Measurements from ENCODE around the gene ATP8B3. TPM values are rescaled to one million over a fixed set of nuclear protein-coding genes. Genes with fewer than 3 reads are reported as not detected.

The ATP8B3 gene
- total and polyA plus RNA-seq, 9 of the 15 experiments (the other 6 are each of a cell fraction or from before 2014, with no cell fraction given): 1.2 to 12.3 (median 3.8) TPM

DNA sequence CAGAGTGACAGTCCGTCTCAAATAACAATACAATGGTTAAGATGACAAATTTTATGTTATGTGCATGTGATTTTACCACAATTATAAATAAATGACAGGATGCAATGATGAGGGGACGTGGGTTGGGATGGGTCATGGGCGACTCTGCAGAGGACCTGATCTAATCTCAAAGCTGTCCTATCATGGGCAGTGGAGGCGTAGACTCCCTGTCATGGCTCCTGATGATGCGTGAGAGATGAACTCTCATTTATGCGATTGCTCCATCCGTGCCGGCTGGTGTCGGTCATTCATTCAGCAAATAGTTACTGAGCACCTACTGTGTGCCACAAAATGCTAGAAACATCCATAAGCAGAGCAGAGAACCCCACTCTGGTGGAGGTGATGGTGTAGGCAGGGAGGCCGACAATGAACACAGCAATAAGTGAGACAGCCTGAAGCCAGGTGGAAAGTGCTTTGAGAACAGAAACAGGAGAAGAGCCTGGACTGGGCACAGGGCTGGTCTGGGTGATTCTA, 37.9 kb upstream of the ATP8B3 start:
- DNase-seq (ENCODE audit: extremely low read depth in 1 of 4, low spot score in 3 of 4) (no peak), ATAC-seq (no peak), FAIRE-seq (peak; percentile 68)
- Histone ChIP-seq H3K27me3 (ENCODE audit: control insufficient read depth in 2 of 2, insufficient read depth in 2 of 2, low read length in 2 of 2) (no peaks in the 10 kb centered on the region), H3K27ac (ENCODE audit: extremely low read depth, low read depth, low read length) (no peak overlapping the region; the same call in 2 of the 3 replicates), H3K4me3 (no peak overlapping the region), H3K9ac (ENCODE audit: insufficient read depth in 1 of 2, low read depth in 2 of 2, low read length in 2 of 2) (peak overlapping the region in 1 of 2 experiments; percentile 56; a peak in 1 of 4 replicates), H3K9me3 (replicated peaks; ENCODE audit: control insufficient read depth, insufficient read depth, low read depth, low read length) (no peaks in the 10 kb centered on the region), H4K20me1 (replicated peaks; ENCODE audit: control insufficient read depth, insufficient read depth, low read length) (peaks cover 30% of the 10 kb centered on the region), H3K9me1 (ENCODE audit: control insufficient read depth, insufficient read depth, low read length) (no peaks in the 10 kb centered on the region), H3K36me3 (ENCODE audit: control insufficient read depth, insufficient read depth, low read length) (peaks cover 55% of the 10 kb centered on the region), H2AFZ (ENCODE audit: low read depth, low read length) (no peak overlapping the region), H3K4me1 (replicated peaks in 1 of 2; ENCODE audit: control insufficient read depth in 2 of 2, insufficient read depth in 2 of 2, low read length in 2 of 2) (peaks cover 39 to 83% of the 10 kb centered on the region in 2 experiments), H3K79me2 (ENCODE audit: control insufficient read depth, insufficient read depth, low read length) (peaks cover 83% of the 10 kb centered on the region), H3K4me2 (ENCODE audit: insufficient read depth, low read length) (no peak overlapping the region)
- ChIA-PET CTCF (ENCODE audit: low intra/inter-chr PET ratio) (no interaction called here), POLR2A (interaction anchor here (0.6 to 1.2 kb wide), 3 partner anchors 11 to 761 kb away, joined by 3 read pairs; no protein-coding TSS in a partner anchor)
- intact Hi-C loops (cut with micrococcal nuclease): no loop called here
- in situ Hi-C loops (cut with MboI): no loop called here
- TF ChIP-seq, protein P1, sequence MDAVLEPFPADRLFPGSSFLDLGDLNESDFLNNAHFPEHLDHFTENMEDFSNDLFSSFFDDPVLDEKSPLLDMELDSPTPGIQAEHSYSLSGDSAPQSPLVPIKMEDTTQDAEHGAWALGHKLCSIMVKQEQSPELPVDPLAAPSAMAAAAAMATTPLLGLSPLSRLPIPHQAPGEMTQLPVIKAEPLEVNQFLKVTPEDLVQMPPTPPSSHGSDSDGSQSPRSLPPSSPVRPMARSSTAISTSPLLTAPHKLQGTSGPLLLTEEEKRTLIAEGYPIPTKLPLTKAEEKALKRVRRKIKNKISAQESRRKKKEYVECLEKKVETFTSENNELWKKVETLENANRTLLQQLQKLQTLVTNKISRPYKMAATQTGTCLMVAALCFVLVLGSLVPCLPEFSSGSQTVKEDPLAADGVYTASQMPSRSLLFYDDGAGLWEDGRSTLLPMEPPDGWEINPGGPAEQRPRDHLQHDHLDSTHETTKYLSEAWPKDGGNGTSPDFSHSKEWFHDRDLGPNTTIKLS (IDR thresholded peaks at IDR 0.05; ENCODE audit: borderline replicate concordance, low read depth): no peak
- peak; percentile 81 for TF ChIP-seq ZKSCAN1 (IDR thresholded peaks at IDR 0.05; ENCODE audit: low read depth, low read length)
- 62% methylated on average over 10 of the region's 10 CpGs for WGBS (ENCODE audit: insufficient coverage, low coverage, missing lambda C conversion rate)
- no TSS peak for BruUV-seq (replicated peaks)

DNA sequence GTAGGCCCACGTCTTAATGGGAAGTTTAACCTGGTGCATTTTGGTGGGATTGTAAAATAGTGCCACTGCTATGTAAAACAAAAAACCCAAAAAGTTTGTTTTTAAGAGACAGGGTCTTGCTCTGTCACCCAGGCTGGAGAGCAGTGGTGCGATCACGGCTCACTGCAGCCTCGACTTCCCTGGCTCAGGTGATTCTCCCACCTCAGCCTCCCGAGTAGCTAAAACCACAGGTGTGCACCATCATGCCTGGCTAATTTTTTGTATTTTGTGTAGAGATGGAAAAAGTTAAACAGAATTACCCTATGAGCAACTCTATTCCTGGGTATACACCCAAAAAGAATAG, 37.0 kb upstream of the ATP8B3 start:
- H3K27me3 ChIP-seq (ENCODE audit: control insufficient read depth in 2 of 2, insufficient read depth in 2 of 2, low read length in 2 of 2): no peaks in the 10 kb centered on the region
- H4K20me1 ChIP-seq (replicated peaks; ENCODE audit: control insufficient read depth, insufficient read depth, low read length): peaks cover 33% of the 10 kb centered on the region
- no peaks in the 10 kb centered on the region for H3K9me3 ChIP-seq (replicated peaks; ENCODE audit: control insufficient read depth, insufficient read depth, low read depth, low read length)
- BruUV-seq (replicated peaks): no TSS peak
- H3K4me2 ChIP-seq (ENCODE audit: insufficient read depth, low read length): 0 out of 2 replicates have a peak overlapping the region, but pooled peaks have one; percentile 99
- in situ Hi-C loops (cut with MboI): no loop called here
- peaks cover 32 to 83% of the 10 kb centered on the region in 2 experiments for H3K4me1 ChIP-seq (replicated peaks in 1 of 2; ENCODE audit: control insufficient read depth in 2 of 2, insufficient read depth in 2 of 2, low read length in 2 of 2)
- H3K9me1 ChIP-seq (ENCODE audit: control insufficient read depth, insufficient read depth, low read length): no peaks in the 10 kb centered on the region
- FAIRE-seq: no peak
- WGBS (ENCODE audit: insufficient coverage, low coverage, missing lambda C conversion rate): 24% methylated on average over 5 of the region's 5 CpGs
- no peak overlapping the region for H3K4me3 ChIP-seq
- peaks cover 59% of the 10 kb centered on the region for H3K36me3 ChIP-seq (ENCODE audit: control insufficient read depth, insufficient read depth, low read length)
- POLR2A ChIA-PET: interaction anchor here (0.6 to 1.2 kb wide), 4 partner anchors 8 to 762 kb away, joined by 3 read pairs; no protein-coding TSS in a partner anchor
- H3K27ac ChIP-seq (ENCODE audit: extremely low read depth, low read depth, low read length): peak overlapping the region; percentile 100; the same call in 1 of the 3 replicates
- DNase-seq (ENCODE audit: extremely low read depth in 1 of 4, low spot score in 3 of 4): no peak
- peak overlapping the region in 1 of 2 experiments; percentile 99; a peak in 1 of 4 replicates for H3K9ac ChIP-seq (ENCODE audit: insufficient read depth in 1 of 2, low read depth in 2 of 2, low read length in 2 of 2)
- H3K79me2 ChIP-seq (ENCODE audit: control insufficient read depth, insufficient read depth, low read length): peaks cover 83% of the 10 kb centered on the region
- intact Hi-C loops (cut with micrococcal nuclease): no loop called here
- no peak overlapping the region for H2AFZ ChIP-seq (ENCODE audit: low read depth, low read length)
- CTCF ChIA-PET (ENCODE audit: low intra/inter-chr PET ratio): no interaction called here
- no peak for ATAC-seq
- TF ChIP-seq, protein P2, sequence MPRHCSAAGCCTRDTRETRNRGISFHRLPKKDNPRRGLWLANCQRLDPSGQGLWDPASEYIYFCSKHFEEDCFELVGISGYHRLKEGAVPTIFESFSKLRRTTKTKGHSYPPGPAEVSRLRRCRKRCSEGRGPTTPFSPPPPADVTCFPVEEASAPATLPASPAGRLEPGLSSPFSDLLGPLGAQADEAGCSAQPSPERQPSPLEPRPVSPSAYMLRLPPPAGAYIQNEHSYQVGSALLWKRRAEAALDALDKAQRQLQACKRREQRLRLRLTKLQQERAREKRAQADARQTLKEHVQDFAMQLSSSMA (CRISPR knock-in tag; IDR thresholded peaks at IDR 0.05): no peak
- TF ChIP-seq, protein P3, sequence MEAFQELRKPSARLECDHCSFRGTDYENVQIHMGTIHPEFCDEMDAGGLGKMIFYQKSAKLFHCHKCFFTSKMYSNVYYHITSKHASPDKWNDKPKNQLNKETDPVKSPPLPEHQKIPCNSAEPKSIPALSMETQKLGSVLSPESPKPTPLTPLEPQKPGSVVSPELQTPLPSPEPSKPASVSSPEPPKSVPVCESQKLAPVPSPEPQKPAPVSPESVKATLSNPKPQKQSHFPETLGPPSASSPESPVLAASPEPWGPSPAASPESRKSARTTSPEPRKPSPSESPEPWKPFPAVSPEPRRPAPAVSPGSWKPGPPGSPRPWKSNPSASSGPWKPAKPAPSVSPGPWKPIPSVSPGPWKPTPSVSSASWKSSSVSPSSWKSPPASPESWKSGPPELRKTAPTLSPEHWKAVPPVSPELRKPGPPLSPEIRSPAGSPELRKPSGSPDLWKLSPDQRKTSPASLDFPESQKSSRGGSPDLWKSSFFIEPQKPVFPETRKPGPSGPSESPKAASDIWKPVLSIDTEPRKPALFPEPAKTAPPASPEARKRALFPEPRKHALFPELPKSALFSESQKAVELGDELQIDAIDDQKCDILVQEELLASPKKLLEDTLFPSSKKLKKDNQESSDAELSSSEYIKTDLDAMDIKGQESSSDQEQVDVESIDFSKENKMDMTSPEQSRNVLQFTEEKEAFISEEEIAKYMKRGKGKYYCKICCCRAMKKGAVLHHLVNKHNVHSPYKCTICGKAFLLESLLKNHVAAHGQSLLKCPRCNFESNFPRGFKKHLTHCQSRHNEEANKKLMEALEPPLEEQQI (IDR thresholded peaks at IDR 0.05): no peak
- TF ChIP-seq MXI1 (IDR thresholded peaks at IDR 0.05; ENCODE audit: low read depth, low read length) (no peak), TEAD1 (CRISPR knock-in tag; IDR thresholded peaks at IDR 0.05) (no peak), CBX2 (IDR thresholded peaks at IDR 0.05; ENCODE audit: insufficient read depth, low read length, poor library complexity, severe bottlenecking) (no peak)
- TF ChIP-seq, protein P4, sequence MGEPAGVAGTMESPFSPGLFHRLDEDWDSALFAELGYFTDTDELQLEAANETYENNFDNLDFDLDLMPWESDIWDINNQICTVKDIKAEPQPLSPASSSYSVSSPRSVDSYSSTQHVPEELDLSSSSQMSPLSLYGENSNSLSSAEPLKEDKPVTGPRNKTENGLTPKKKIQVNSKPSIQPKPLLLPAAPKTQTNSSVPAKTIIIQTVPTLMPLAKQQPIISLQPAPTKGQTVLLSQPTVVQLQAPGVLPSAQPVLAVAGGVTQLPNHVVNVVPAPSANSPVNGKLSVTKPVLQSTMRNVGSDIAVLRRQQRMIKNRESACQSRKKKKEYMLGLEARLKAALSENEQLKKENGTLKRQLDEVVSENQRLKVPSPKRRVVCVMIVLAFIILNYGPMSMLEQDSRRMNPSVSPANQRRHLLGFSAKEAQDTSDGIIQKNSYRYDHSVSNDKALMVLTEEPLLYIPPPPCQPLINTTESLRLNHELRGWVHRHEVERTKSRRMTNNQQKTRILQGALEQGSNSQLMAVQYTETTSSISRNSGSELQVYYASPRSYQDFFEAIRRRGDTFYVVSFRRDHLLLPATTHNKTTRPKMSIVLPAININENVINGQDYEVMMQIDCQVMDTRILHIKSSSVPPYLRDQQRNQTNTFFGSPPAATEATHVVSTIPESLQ (CRISPR knock-in tag; IDR thresholded peaks at IDR 0.05): no peak
